IMR-90 (cell line): Measurements from ENCODE around the gene MAP1LC3A.

Source experiments
- BHLHE40 ChIP-seq: fragments of 150-350 bp; IDR thresholded peaks from 2 replicates; pipeline ENCODE4 v1.6.1; 2016; ENCODE audit warnings: mild to moderate bottlenecking, low read depth, low read length
- POLR2A ChIP-seq: IDR thresholded peaks from 2 replicates; pipeline ENCODE4 v1.6.1; 2012; ENCODE audit warnings: mild to moderate bottlenecking, low read depth, low read length
- RCOR1 ChIP-seq: IDR thresholded peaks from 2 replicates; pipeline ENCODE4 v1.6.1; 2012; ENCODE audit warnings: mild to moderate bottlenecking, low read length, improper control_type of control experiment; ENCODE audit not compliant: insufficient replicate concordance
- TF ChIP-seq, protein P1 (sequence below): conservative IDR thresholded peaks from 2 replicates; pipeline ENCODE4 v1.5.1; 2012; ENCODE audit warnings: mild to moderate bottlenecking, low read depth, low read length, improper control_type of control experiment
- TF ChIP-seq, protein P2 (sequence below): fragments of 150-350 bp; IDR thresholded peaks from 2 replicates; pipeline ENCODE4 v1.6.1; 2017; ENCODE audit warnings: mild to moderate bottlenecking, antibody characterized with exemption, low read length, low read depth

DNA sequence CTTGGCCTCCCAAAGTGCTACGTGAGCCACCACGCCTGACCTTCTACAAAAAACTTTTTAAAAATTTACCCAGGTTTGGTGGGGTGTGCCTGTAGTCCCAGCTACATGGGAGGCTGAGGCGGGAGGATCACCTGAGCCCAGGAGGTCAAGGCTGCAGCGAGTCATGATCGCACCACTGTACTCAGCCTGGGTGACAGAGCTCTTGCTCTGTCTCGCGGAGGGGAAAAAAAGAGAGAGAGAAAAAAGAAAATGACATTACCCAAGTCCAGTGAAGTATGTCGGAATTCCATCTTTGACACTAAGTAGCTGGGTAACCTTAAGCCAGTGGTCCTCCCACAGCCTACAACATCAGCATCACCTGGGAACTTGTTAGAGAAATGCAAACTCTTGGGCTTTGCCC, 18.8 kb upstream of the MAP1LC3A start:
- TF ChIP-seq, protein P1, sequence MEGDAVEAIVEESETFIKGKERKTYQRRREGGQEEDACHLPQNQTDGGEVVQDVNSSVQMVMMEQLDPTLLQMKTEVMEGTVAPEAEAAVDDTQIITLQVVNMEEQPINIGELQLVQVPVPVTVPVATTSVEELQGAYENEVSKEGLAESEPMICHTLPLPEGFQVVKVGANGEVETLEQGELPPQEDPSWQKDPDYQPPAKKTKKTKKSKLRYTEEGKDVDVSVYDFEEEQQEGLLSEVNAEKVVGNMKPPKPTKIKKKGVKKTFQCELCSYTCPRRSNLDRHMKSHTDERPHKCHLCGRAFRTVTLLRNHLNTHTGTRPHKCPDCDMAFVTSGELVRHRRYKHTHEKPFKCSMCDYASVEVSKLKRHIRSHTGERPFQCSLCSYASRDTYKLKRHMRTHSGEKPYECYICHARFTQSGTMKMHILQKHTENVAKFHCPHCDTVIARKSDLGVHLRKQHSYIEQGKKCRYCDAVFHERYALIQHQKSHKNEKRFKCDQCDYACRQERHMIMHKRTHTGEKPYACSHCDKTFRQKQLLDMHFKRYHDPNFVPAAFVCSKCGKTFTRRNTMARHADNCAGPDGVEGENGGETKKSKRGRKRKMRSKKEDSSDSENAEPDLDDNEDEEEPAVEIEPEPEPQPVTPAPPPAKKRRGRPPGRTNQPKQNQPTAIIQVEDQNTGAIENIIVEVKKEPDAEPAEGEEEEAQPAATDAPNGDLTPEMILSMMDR = no peak
- TF ChIP-seq POLR2A (no peak), BHLHE40 (no peak), RCOR1 (no peak)
- TF ChIP-seq, protein P2, sequence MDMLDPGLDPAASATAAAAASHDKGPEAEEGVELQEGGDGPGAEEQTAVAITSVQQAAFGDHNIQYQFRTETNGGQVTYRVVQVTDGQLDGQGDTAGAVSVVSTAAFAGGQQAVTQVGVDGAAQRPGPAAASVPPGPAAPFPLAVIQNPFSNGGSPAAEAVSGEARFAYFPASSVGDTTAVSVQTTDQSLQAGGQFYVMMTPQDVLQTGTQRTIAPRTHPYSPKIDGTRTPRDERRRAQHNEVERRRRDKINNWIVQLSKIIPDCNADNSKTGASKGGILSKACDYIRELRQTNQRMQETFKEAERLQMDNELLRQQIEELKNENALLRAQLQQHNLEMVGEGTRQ = no peak
